ENCODE data around the gene PSMA1.

- TF ChIP-seq CTCF (IDR thresholded peaks at IDR 0.05) (no peak), EP300 (IDR thresholded peaks at IDR 0.05; ENCODE audit: low read depth) (no peak), POLR2A (IDR thresholded peaks at IDR 0.05) (no peak)
Measured at GRCh38 chr11:14544611-14545010, 24.4 kb upstream of the PSMA1 start.

All from transverse colon (tissue), 3 donors.